Keratinocyte (primary cell): Measurements from ENCODE around the gene CDKN2AIPNL.

ENCODE experiments used
- EZH2 ChIP-seq: IDR thresholded peaks from one replicate; pipeline ENCODE4 v1.6.1; 2012; ENCODE audit warnings: inconsistent platforms, mild to moderate bottlenecking, low read length, moderate library complexity
- TF ChIP-seq, protein P1 (sequence below), 3 experiments: IDR thresholded peaks in 1 of 3; conservative IDR thresholded peaks in 1 of 3; optimal IDR thresholded peaks in 1 of 3; 2 replicates in 2 of 3; 3 replicates in 1 of 3; pipeline versions ENCODE3 to v1.5.1; 2011; ENCODE audit warnings: low read length in 3 of 3, mild to moderate bottlenecking in 3 of 3, moderate library complexity in 2 of 3, control low read depth in 1 of 3, inconsistent platforms in 1 of 3; ENCODE audit not compliant: insufficient read depth in 2 of 3; ENCODE audit errors: extremely low read depth in 1 of 3

DNA sequence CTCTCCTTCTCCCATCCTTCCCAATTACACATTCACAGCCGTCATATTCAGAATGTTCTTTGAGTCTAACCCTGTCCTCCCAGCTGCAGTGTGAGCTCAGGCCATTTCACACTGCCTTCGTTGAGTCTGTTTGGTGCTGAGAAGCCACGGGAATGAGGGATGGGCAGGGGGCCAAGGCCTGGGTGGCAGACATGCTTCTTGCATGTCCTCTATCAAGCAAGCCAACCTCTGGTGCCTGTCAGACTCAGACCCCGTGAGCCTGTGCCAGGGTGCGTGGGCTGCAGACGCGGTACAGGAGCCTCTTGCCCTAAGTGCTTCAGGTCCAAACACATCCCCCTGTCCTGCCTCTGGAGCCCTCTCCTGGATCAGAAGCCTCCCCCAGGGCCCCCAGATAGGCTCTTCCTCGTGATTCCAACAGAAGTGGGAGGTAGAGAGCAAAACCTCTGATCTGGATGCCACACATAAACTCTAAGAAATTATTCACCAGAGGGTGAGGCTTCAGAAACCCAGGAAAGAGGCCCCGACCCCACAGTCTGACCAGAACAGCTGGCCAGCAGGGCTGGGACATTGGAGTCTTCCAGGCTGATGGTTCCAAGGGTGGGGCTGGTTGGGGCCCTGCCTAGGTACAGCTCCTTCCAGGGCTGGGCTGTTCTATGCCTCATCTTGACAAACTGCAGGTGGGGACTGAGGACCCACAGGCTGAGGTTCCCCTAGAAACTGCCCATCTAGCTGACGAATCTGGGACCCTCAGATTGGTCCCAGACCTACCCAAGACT, 46.7 kb upstream of the CDKN2AIPNL start:
- TF ChIP-seq, protein P1, sequence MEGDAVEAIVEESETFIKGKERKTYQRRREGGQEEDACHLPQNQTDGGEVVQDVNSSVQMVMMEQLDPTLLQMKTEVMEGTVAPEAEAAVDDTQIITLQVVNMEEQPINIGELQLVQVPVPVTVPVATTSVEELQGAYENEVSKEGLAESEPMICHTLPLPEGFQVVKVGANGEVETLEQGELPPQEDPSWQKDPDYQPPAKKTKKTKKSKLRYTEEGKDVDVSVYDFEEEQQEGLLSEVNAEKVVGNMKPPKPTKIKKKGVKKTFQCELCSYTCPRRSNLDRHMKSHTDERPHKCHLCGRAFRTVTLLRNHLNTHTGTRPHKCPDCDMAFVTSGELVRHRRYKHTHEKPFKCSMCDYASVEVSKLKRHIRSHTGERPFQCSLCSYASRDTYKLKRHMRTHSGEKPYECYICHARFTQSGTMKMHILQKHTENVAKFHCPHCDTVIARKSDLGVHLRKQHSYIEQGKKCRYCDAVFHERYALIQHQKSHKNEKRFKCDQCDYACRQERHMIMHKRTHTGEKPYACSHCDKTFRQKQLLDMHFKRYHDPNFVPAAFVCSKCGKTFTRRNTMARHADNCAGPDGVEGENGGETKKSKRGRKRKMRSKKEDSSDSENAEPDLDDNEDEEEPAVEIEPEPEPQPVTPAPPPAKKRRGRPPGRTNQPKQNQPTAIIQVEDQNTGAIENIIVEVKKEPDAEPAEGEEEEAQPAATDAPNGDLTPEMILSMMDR (optimal IDR thresholded peaks at IDR 0.05 in 1 of 3, IDR thresholded peaks at IDR 0.05 in 1 of 3, conservative IDR thresholded peaks at IDR 0.05 in 1 of 3; ENCODE audit: extremely low read depth in 1 of 3, insufficient read depth in 2 of 3, low read length in 3 of 3) = no peak
- no peak for TF ChIP-seq EZH2
